NT2/D1 (cell line): ENCODE data around the gene TPRG1L.

ENCODE experiments used
- DNase-seq: peaks from one replicate; pipeline ENCODE4 v3.0.0-alpha.2; 2011; ENCODE audit warnings: low read depth, low spot score
- H3K27me3 ChIP-seq: 2 replicates; pipeline ENCODE4 v1.6.0; 2011; ENCODE audit warnings: mild to moderate bottlenecking; ENCODE audit not compliant: insufficient read length, insufficient read depth
- H3K36me3 ChIP-seq: 2 replicates; pipeline ENCODE4 v1.6.1; 2011; ENCODE audit warnings: mild to moderate bottlenecking, low read length, mixed read lengths; ENCODE audit not compliant: insufficient read depth, insufficient read length
- H3K4me1 ChIP-seq: 2 replicates; pipeline ENCODE4 v1.5.1; 2011; ENCODE audit not compliant: insufficient read depth, insufficient read length
- H3K4me3 ChIP-seq: 2 replicates; pipeline ENCODE4 v1.5.1; 2011; ENCODE audit warnings: low read depth; ENCODE audit not compliant: insufficient read length
- H3K9ac ChIP-seq: 2 replicates; pipeline ENCODE4 v1.6.0; 2011; ENCODE audit warnings: low read depth; ENCODE audit not compliant: insufficient read length
- H3K9me3 ChIP-seq: 2 replicates; pipeline ENCODE4 v1.5.1; 2011; ENCODE audit warnings: mild to moderate bottlenecking, low read length; ENCODE audit not compliant: insufficient read depth
- SUZ12 ChIP-seq: IDR thresholded peaks from 2 replicates; pipeline ENCODE4 v1.6.1; 2011; ENCODE audit not compliant: insufficient read length, insufficient read depth; ENCODE audit errors: extremely low read depth
- YY1 ChIP-seq: IDR thresholded peaks from 2 replicates; pipeline ENCODE4 v1.6.1; 2011; ENCODE audit not compliant: insufficient read length, insufficient read depth
- ZNF274 ChIP-seq: IDR thresholded peaks from 2 replicates; pipeline ENCODE4 v1.6.1; 2011; ENCODE audit warnings: mild to moderate bottlenecking, low read depth, low read length

TPRG1L gene

DNA sequence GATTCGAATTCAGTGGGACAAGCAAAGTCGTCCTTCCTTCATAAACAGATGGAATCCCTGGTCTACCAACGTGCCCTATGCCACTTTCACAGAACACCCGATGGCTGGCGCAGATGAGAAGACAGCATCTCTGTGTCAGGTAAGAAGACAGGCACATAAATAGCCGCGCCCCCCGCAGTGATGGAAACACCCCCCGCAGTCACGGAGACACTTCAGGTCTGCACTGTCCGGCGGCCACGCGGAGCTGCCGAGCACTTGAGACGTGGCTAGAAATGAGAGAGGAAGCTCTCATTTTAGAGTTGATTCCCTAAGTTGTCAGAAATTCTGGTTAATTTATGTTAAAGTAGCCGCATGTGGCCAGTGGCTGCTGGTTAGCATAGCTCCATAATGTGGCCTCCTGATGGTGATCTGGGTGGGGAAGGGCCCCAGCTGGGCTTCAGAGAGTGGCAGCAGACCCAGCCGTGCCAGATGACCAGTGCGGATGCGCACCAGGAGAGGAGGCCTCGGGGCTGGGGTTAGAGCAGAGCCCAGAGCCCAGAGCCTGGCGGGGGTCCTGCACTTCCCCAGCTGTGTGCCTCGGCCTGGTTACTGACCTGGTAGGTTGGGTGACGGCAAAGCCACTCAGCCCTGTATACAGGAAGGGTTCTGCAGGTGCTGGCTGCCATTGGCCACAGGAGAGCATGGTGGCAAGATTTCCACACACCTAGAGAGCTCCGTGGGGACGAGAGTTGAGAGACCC lies 2.9 kb downstream of the TPRG1L start:
- H3K36me3 ChIP-seq, result peaks cover 45% of the 10 kb centered on the region
- H3K9me3 ChIP-seq, result no peaks in the 10 kb centered on the region
- no peak overlapping the region for H3K4me3 ChIP-seq
- DNase-seq, result no peak
- H3K4me1 ChIP-seq, result peaks cover 14% of the 10 kb centered on the region
- H3K27me3 ChIP-seq, result peaks cover 16% of the 10 kb centered on the region
- TF ChIP-seq SUZ12 (no peak), YY1 (no peak), ZNF274 (no peak)
- no peak overlapping the region for H3K9ac ChIP-seq

DNA sequence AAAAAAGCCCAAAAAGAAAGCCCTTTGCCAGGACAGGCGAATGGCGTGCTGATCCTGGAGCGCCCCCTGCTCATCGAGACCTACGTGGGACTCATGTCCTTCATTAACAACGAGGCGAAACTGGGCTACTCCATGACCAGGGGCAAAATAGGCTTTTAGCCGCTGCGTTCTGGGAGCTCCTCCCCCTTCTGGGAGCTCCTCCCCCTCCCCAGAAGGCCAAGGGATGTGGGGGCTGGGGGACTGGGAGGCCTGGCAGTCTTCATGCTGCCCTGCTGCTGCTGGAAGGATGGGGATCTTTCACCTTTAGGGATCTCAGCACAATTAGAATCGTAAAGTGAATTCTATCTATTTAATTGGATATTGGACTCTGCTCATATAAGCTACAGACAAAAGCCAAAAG lies 3.6 kb downstream of the TPRG1L start:
- Histone ChIP-seq H3K36me3 (peaks cover 49% of the 10 kb centered on the region), H3K4me1 (peaks cover 20% of the 10 kb centered on the region), H3K27me3 (peaks cover 9% of the 10 kb centered on the region), H3K9me3 (no peaks in the 10 kb centered on the region), H3K9ac (no peak overlapping the region), H3K4me3 (no peak overlapping the region)
- TF ChIP-seq ZNF274 (no peak), SUZ12 (no peak), YY1 (no peak)
- no peak for DNase-seq

DNA sequence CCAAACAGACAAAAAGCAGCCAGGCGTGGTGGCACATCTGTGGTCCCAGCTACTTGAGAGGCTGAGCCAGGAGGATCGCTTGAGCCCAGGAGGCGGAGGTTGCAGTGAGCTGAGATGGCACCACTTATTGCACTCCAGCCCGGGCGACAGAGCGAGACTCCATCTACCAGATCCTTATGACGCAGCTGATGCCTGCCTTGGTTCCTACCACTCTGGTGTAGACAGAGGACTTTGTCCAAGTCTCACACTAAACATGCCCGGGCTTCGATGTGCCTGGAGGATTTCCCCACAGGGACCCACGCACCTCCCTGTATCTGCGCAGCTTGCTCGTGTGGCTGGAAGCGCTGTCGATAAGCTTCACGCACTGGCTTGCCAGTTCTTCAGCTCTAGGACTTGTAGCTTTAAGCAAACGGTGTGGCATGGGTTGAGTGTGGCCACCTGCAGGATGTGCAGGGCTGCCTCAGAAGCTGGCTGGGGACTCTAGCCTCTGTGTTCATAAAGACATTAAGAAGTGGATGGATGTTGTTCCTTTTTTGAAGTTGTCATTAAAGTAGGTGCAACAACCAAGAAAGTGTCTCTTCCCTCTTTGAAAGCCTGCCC lies 4.8 kb downstream of the TPRG1L start:
- Histone ChIP-seq H3K9me3 (no peaks in the 10 kb centered on the region), H3K36me3 (peaks cover 61% of the 10 kb centered on the region), H3K4me1 (peaks cover 22% of the 10 kb centered on the region), H3K27me3 (no peaks in the 10 kb centered on the region), H3K4me3 (no peak overlapping the region), H3K9ac (no peak overlapping the region)
- no peak for TF ChIP-seq YY1
- no peak for TF ChIP-seq SUZ12
- no peak for TF ChIP-seq ZNF274
- no peak for DNase-seq

DNA sequence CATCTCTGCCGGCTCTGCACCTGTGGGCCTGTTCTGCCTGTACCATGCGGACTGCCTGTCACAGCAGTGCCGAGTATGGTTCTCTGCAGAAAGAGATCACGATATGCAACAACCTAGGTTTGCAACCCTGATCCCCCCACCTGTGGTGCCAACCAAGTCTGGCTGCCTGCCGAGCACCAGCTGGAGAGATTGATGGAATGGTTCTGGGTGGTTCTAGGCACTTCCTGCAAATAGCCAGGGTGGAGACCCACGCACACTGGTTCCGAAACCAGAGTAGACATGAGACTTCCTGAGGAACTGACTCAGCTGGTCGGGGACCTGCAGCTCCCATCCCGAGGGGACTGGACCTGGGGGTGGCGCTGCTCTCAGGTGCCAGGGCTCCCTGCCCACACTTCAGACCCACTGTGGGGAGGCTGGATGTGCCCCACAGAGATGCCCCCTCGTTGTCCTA lies 5.4 kb downstream of the TPRG1L start:
- Histone ChIP-seq H3K9ac (no peak overlapping the region), H3K36me3 (peaks cover 66% of the 10 kb centered on the region), H3K4me1 (peaks cover 22% of the 10 kb centered on the region), H3K9me3 (no peaks in the 10 kb centered on the region), H3K4me3 (no peak overlapping the region), H3K27me3 (no peaks in the 10 kb centered on the region)
- TF ChIP-seq YY1 (no peak), SUZ12 (no peak), ZNF274 (no peak)
- DNase-seq, result no peak

DNA sequence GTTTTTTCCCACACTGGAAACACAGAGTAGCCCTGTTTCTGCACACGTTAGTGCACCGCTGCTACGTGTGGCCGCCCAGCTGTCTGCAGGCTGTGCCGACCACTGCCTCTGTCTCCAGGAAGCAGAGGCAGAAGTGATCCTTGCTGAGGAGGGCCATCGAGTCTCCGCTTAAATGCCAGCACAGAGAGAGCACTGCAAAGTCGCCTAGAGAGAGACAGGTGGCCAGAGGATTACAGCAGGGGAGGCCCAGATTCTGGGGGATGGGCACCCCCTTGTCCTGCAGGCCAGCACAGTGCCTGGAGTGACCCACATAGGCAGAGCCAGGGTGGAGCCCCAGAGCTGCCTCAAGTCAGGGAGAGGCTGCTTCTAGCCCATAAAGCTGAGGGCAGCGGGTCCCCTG lies 6.1 kb downstream of the TPRG1L start:
- peak overlapping the region; percentile 70 for H3K9ac ChIP-seq
- H3K9me3 ChIP-seq, result no peaks in the 10 kb centered on the region
- no peak overlapping the region for H3K4me3 ChIP-seq
- TF ChIP-seq ZNF274, result no peak
- no peak for TF ChIP-seq YY1
- no peak for TF ChIP-seq SUZ12
- H3K4me1 ChIP-seq, result peaks cover 22% of the 10 kb centered on the region
- H3K36me3 ChIP-seq, result peaks cover 71% of the 10 kb centered on the region
- no peak for DNase-seq
- no peaks in the 10 kb centered on the region for H3K27me3 ChIP-seq

DNA sequence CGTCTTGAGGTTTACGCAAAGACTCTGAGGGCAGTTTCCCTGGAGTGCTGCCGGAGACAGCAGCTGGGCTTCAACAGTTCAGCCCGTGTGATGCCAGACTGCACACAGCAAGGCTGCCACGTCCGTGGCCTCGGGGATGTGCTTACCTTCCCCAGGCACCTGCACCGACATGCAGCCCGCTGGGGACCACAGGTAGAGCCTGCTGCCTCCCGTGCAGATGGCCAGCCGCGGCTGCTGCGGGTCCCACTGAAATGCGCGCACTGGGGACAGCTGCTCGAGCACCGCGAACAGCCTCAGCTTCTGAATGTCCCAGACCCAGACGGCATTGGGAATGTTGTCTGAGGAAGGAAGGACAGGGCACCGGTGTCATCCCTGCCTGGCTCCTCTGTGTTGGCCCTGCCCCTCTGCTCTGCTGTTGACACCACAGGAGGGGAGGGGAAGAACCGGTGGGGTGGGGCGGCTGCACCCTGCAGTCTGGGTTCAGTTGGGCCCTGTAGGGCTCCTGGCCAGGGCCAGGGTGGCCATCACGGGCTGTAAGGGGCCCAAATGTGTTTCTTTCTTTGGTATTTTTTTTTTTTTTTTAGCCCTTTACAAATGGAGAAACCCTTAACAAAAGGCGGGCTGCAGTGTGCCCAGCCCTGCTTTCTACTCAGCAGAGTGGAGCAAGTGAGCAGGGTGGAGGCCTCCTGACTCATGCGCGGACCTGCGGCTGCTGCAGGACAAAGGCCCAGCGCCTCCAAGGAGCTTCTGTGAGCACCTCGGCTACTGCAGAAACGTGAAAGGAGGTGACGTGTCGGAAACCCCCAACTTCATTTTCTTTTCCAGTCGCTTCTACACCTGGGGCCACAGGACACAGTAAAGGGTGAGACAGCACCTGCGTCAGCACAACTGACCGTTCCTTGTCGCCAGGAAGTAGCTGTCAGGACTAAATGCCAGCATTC lies 6.8 kb downstream of the TPRG1L start:
- TF ChIP-seq YY1, result no peak
- no peak for TF ChIP-seq ZNF274
- TF ChIP-seq SUZ12, result no peak
- Histone ChIP-seq H3K36me3 (peaks cover 75% of the 10 kb centered on the region), H3K9ac (peak overlapping the region; percentile 72), H3K27me3 (no peaks in the 10 kb centered on the region), H3K4me3 (peak overlapping the region; percentile 4), H3K4me1 (peaks cover 22% of the 10 kb centered on the region), H3K9me3 (no peaks in the 10 kb centered on the region)
- peak; percentile 63 for DNase-seq
